Mesothelial cell of epicardium (in vitro differentiated cells): ENCODE measurements around the gene LMO1. TPM values are rescaled to one million over a fixed set of nuclear protein-coding genes. Genes with fewer than 3 reads are reported as not detected.

Source experiments
- DNase-seq, 2 experiments: peaks; one replicate each; pipeline ENCODE4 v3.0.0; 2021; ENCODE audit warnings: low spot score in 2 of 2; ENCODE audit not compliant: unreplicated experiment in 2 of 2
- H3K27ac Mint-ChIP-seq: 2 replicates; pipeline ENCODE4 v1.8.0; 2021; ENCODE audit warnings: mixed read lengths
- H3K27me3 Mint-ChIP-seq: 2 replicates; pipeline ENCODE4 v1.8.0; 2021; ENCODE audit warnings: low read depth, mixed read lengths
- H3K36me3 Mint-ChIP-seq: 2 replicates; pipeline ENCODE4 v1.8.0; 2021; ENCODE audit warnings: mixed read lengths
- H3K4me1 Mint-ChIP-seq: 2 replicates; pipeline ENCODE4 v1.8.0; 2021; ENCODE audit warnings: mixed read lengths
- H3K4me3 Mint-ChIP-seq: 2 replicates; pipeline ENCODE4 v1.8.0; 2021; ENCODE audit warnings: mild to moderate bottlenecking, moderate library complexity, mixed read lengths
- H3K9me3 Mint-ChIP-seq: 2 replicates; pipeline ENCODE4 v1.8.0; 2021; ENCODE audit warnings: mixed read lengths
- CTCF ChIP-seq: fragments of 200-600 bp; sonication (generic); IDR thresholded peaks from one replicate; pipeline ENCODE4 v1.5.0; 2021; ENCODE audit warnings: antibody characterized with exemption; ENCODE audit not compliant: unreplicated experiment
- total RNA-seq: library from RNA; stranded (reverse); gene quantifications from 3 replicates; pipeline ENCODE4 v1.2.1, GENCODE V29; 2021

The LMO1 gene
- total RNA-seq, 1 donor from 2014 or later = 4.1 TPM

- Mint-ChIP-seq H3K36me3 (no peaks in the 10 kb centered on the region), H3K4me3 (no peak overlapping the region), H3K27me3 (peaks cover 32% of the 10 kb centered on the region), H3K9me3 (no peaks in the 10 kb centered on the region), H3K27ac (no peak overlapping the region), H3K4me1 (no peaks in the 10 kb centered on the region)
- TF ChIP-seq CTCF = no peak
- DNase-seq = no peak
Measured at GRCh38 chr11:8201644-8202365, 61.9 kb downstream of the LMO1 start.

GRCh38 chr11:8199676-8200075, 64.0 kb downstream of the LMO1 start:
- Mint-ChIP-seq H3K36me3 (no peaks in the 10 kb centered on the region), H3K4me3 (no peak overlapping the region), H3K27me3 (peaks cover 52% of the 10 kb centered on the region), H3K27ac (no peak overlapping the region), H3K9me3 (no peaks in the 10 kb centered on the region), H3K4me1 (no peaks in the 10 kb centered on the region)
- no peak for DNase-seq
- no peak for TF ChIP-seq CTCF

- H3K9me3 Mint-ChIP-seq = no peaks in the 10 kb centered on the region
- no peaks in the 10 kb centered on the region for H3K36me3 Mint-ChIP-seq
- no peak for DNase-seq
- peaks cover 63% of the 10 kb centered on the region for H3K27me3 Mint-ChIP-seq
- H3K4me3 Mint-ChIP-seq = no peak overlapping the region
- no peak overlapping the region for H3K27ac Mint-ChIP-seq
- no peak for TF ChIP-seq CTCF
- no peaks in the 10 kb centered on the region for H3K4me1 Mint-ChIP-seq
Measured at GRCh38 chr11:8196749-8197148, 66.9 kb downstream of the LMO1 start.

GRCh38 chr11:8194956-8195355, 68.7 kb downstream of the LMO1 start:
- no peaks in the 10 kb centered on the region for H3K36me3 Mint-ChIP-seq
- no peaks in the 10 kb centered on the region for H3K4me1 Mint-ChIP-seq
- H3K27me3 Mint-ChIP-seq = peaks cover 63% of the 10 kb centered on the region
- no peak overlapping the region for H3K27ac Mint-ChIP-seq
- H3K4me3 Mint-ChIP-seq = no peak overlapping the region
- DNase-seq = no peak
- no peak for TF ChIP-seq CTCF
- no peaks in the 10 kb centered on the region for H3K9me3 Mint-ChIP-seq

- H3K9me3 Mint-ChIP-seq = no peaks in the 10 kb centered on the region
- H3K27ac Mint-ChIP-seq = no peak overlapping the region
- H3K4me3 Mint-ChIP-seq = no peak overlapping the region
- no peak for DNase-seq
- H3K4me1 Mint-ChIP-seq = no peaks in the 10 kb centered on the region
- H3K36me3 Mint-ChIP-seq = no peaks in the 10 kb centered on the region
- H3K27me3 Mint-ChIP-seq = peaks cover 44% of the 10 kb centered on the region
- TF ChIP-seq CTCF = peak; percentile 27
Measured at GRCh38 chr11:8192896-8193209, 70.8 kb downstream of the LMO1 start.
